HEK293 (cell line): ENCODE results near the gene SLC25A14.

Experiments used
- TCF7L2 ChIP-seq: IDR thresholded peaks from 2 replicates; pipeline ENCODE4 v1.6.1; 2011; ENCODE audit warnings: low read depth, mild to moderate bottlenecking, inconsistent platforms, low read length, moderate library complexity, borderline replicate concordance
- ZNF473 ChIP-seq: fragments of 450-650 bp; formaldehyde crosslinking; IDR thresholded peaks from 2 replicates; pipeline ENCODE4 v1.5.1; 2017; ENCODE audit warnings: missing biosample characterization, missing genetic modification characterization
- ZNF558 ChIP-seq: fragments of 450-650 bp; formaldehyde crosslinking; IDR thresholded peaks from 2 replicates; pipeline ENCODE4 v1.5.1; 2016; ENCODE audit warnings: missing biosample characterization, missing genetic modification characterization
- ZNF747 ChIP-seq: fragments of 450-650 bp; formaldehyde crosslinking; IDR thresholded peaks from 2 replicates; pipeline ENCODE4 v1.5.1; 2016; ENCODE audit warnings: missing biosample characterization, missing genetic modification characterization
- TF ChIP-seq, protein P1 (sequence below): fragments of 450-650 bp; formaldehyde crosslinking; IDR thresholded peaks from 2 replicates; pipeline ENCODE4 v1.5.1; 2016; ENCODE audit warnings: missing biosample characterization, missing genetic modification characterization
- TF ChIP-seq, protein P2 (sequence below): fragments of 450-650 bp; formaldehyde crosslinking; IDR thresholded peaks from 2 replicates; pipeline ENCODE4 v1.5.1; 2016; ENCODE audit warnings: missing biosample characterization, missing genetic modification characterization, low read depth
- TF ChIP-seq, protein P3 (sequence below): sonication (generic); formaldehyde crosslinking; IDR thresholded peaks from 2 replicates; pipeline ENCODE4 v1.8.1; 2022; ENCODE audit warnings: mild to moderate bottlenecking, moderate library complexity, missing genetic modification reagents

DNA sequence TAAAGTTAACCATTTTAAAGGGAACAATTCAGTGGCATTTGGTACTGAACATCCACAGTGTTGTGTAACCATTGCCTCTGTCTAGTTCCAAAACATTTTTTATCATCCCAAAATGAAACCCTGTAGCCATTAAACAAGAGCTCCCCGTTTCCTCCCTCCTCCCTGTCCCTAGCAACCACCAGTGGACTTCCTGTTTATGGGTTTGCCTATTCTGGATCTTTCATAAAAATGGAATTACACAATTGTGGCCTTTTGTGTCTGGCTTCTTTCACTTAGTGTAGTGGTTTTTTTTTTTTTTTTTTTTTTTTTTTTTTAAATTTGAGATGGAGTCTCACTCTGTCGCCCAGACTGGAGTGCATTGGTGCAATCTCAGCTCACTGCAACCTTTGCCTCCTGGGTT, 73.7 kb downstream of the SLC25A14 start:
- TF ChIP-seq, protein P1, sequence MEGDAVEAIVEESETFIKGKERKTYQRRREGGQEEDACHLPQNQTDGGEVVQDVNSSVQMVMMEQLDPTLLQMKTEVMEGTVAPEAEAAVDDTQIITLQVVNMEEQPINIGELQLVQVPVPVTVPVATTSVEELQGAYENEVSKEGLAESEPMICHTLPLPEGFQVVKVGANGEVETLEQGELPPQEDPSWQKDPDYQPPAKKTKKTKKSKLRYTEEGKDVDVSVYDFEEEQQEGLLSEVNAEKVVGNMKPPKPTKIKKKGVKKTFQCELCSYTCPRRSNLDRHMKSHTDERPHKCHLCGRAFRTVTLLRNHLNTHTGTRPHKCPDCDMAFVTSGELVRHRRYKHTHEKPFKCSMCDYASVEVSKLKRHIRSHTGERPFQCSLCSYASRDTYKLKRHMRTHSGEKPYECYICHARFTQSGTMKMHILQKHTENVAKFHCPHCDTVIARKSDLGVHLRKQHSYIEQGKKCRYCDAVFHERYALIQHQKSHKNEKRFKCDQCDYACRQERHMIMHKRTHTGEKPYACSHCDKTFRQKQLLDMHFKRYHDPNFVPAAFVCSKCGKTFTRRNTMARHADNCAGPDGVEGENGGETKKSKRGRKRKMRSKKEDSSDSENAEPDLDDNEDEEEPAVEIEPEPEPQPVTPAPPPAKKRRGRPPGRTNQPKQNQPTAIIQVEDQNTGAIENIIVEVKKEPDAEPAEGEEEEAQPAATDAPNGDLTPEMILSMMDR (tag by site-specific recombination) = no peak
- TF ChIP-seq ZNF558 (tag by site-specific recombination) = no peak
- no peak for TF ChIP-seq TCF7L2
- TF ChIP-seq ZNF473 (tag by site-specific recombination) = no peak
- TF ChIP-seq ZNF747 = no peak
- TF ChIP-seq, protein P2, sequence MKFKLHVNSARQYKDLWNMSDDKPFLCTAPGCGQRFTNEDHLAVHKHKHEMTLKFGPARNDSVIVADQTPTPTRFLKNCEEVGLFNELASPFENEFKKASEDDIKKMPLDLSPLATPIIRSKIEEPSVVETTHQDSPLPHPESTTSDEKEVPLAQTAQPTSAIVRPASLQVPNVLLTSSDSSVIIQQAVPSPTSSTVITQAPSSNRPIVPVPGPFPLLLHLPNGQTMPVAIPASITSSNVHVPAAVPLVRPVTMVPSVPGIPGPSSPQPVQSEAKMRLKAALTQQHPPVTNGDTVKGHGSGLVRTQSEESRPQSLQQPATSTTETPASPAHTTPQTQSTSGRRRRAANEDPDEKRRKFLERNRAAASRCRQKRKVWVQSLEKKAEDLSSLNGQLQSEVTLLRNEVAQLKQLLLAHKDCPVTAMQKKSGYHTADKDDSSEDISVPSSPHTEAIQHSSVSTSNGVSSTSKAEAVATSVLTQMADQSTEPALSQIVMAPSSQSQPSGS (tag by site-specific recombination) = no peak
- TF ChIP-seq, protein P3, sequence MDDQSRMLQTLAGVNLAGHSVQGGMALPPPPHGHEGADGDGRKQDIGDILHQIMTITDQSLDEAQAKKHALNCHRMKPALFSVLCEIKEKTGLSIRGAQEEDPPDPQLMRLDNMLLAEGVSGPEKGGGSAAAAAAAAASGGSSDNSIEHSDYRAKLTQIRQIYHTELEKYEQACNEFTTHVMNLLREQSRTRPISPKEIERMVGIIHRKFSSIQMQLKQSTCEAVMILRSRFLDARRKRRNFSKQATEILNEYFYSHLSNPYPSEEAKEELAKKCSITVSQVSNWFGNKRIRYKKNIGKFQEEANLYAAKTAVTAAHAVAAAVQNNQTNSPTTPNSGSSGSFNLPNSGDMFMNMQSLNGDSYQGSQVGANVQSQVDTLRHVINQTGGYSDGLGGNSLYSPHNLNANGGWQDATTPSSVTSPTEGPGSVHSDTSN = no peak
